SK-N-SH (cell line): Measurements from ENCODE around the gene PIGV. TPM values are rescaled to one million over a fixed set of nuclear protein-coding genes. Genes with fewer than 3 reads are reported as not detected.

Experiments used
- CTCF ChIA-PET: fragments of 300-600, 350-600 bp; formaldehyde crosslinking; extraction: SDS; loops from one replicate; lab custom pipeline; 2021; lab: Yijun Ruan, JAX
- POLR2A ChIA-PET: fragments of 350-600 bp; sonication (Branson Sonifier 250); formaldehyde crosslinking; extraction: SDS; loops from one replicate; lab custom pipeline; 2020; ENCODE audit warnings: antibody characterized with exemption, inconsistent platforms; lab: Yijun Ruan, JAX
- DNase-seq: peaks from one replicate; pipeline ENCODE4 v3.0.0; 2012
- H2AFZ ChIP-seq: fragments of 200-600 bp; sonication (generic); 2 replicates; pipeline ENCODE4 v1.8.1; 2016; ENCODE audit warnings: antibody characterized with exemption, mild to moderate bottlenecking, low read depth
- H3F3A ChIP-seq: fragments of 200-600 bp; sonication (generic); replicated peaks from 2 replicates; pipeline ENCODE3; 2016; ENCODE audit warnings: antibody characterized with exemption, mild to moderate bottlenecking; ENCODE audit not compliant: insufficient read depth
- H3K27ac ChIP-seq, 2 experiments: fragments of 200-500 bp in 1 of 2; fragments of 200-600 bp in 1 of 2; sonication (Bioruptor generic) in 1 of 2; sonication (generic), shearing (Covaris generic) in 1 of 2; 2 replicates each; pipeline versions ENCODE4 v1.5.1 to v1.6.1; 2014 to 2016; ENCODE audit warnings: low read depth in 2 of 2, inconsistent platforms in 1 of 2, low read length in 1 of 2, mild to moderate bottlenecking in 1 of 2, mixed read lengths in 1 of 2
- H3K27me3 ChIP-seq: fragments of 200-600 bp; sonication (generic), shearing (Covaris generic); 2 replicates; pipeline ENCODE4 v1.6.1; 2016; ENCODE audit warnings: mixed run types; ENCODE audit not compliant: insufficient read depth
- H3K36me3 ChIP-seq, 2 experiments: fragments of 200-500 bp in 1 of 2; fragments of 200-600 bp in 1 of 2; sonication (Bioruptor generic) in 1 of 2; sonication (generic) in 1 of 2; replicated peaks in 1 of 2; 2 replicates each; pipeline versions ENCODE3 to v1.5.1; 2014 to 2016; ENCODE audit warnings: low read length in 1 of 2, mild to moderate bottlenecking in 1 of 2; ENCODE audit not compliant: insufficient read depth in 2 of 2, control insufficient read depth in 1 of 2
- H3K4me1 ChIP-seq, 2 experiments: fragments of 200-500 bp in 1 of 2; fragments of 200-600 bp in 1 of 2; sonication (Bioruptor generic) in 1 of 2; sonication (generic), shearing (Covaris generic) in 1 of 2; 2 replicates each; pipeline versions ENCODE4 v1.5.1 to v1.6.1; 2014 to 2016; ENCODE audit warnings: low read depth in 1 of 2, low read length in 1 of 2, mixed run types in 1 of 2; ENCODE audit not compliant: insufficient read depth in 2 of 2, control insufficient read depth in 1 of 2
- H3K4me2 ChIP-seq: fragments of 200-600 bp; sonication (generic), shearing (Covaris generic); 2 replicates; pipeline ENCODE4 v1.6.1; 2017; ENCODE audit warnings: mixed run types
- H3K4me3 ChIP-seq, 2 experiments: fragments of 200-500 bp in 1 of 2; fragments of 200-600 bp in 1 of 2; sonication (Bioruptor generic) in 1 of 2; sonication (generic), shearing (Covaris generic) in 1 of 2; 2 replicates each; pipeline versions ENCODE4 v1.5.1 to v1.8.1; 2014 to 2016; ENCODE audit warnings: low read depth in 2 of 2, inconsistent platforms in 1 of 2, low read length in 1 of 2, mild to moderate bottlenecking in 1 of 2, mixed read lengths in 1 of 2, moderate library complexity in 1 of 2
- H3K79me2 ChIP-seq: fragments of 200-600 bp; sonication (generic); 2 replicates; pipeline ENCODE4 v1.8.1; 2017; ENCODE audit warnings: mild to moderate bottlenecking; ENCODE audit not compliant: insufficient read depth
- H3K9ac ChIP-seq: fragments of 200-600 bp; sonication (generic); 2 replicates; pipeline ENCODE4 v1.6.1; 2017; ENCODE audit warnings: mixed run types
- H3K9me2 ChIP-seq: fragments of 200-600 bp; sonication (generic); 2 replicates; pipeline ENCODE4 v1.6.1; 2017; ENCODE audit warnings: mixed run types
- H3K9me3 ChIP-seq: fragments of 200-600 bp; sonication (generic); 2 replicates; pipeline ENCODE4 v1.6.1; 2017; ENCODE audit warnings: mixed run types, mild to moderate bottlenecking, moderate library complexity
- H4K20me1 ChIP-seq: fragments of 200-600 bp; sonication (generic); 2 replicates; pipeline ENCODE4 v1.6.1; 2017; ENCODE audit warnings: mild to moderate bottlenecking, mixed run types; ENCODE audit not compliant: insufficient read depth
- MAX ChIP-seq: IDR thresholded peaks from 2 replicates; pipeline ENCODE4 v1.4.0; 2012; ENCODE audit warnings: low read depth
- MXI1 ChIP-seq: IDR thresholded peaks from 2 replicates; pipeline ENCODE4 v1.6.1; 2012; ENCODE audit warnings: mild to moderate bottlenecking, low read depth, low read length, improper control_type of control experiment
- NRF1 ChIP-seq: IDR thresholded peaks from 2 replicates; pipeline ENCODE4 v1.6.1; 2012; ENCODE audit warnings: low read depth, mild to moderate bottlenecking, low read length
- RAD21 ChIP-seq: IDR thresholded peaks from 2 replicates; pipeline ENCODE4 v1.6.1; 2012; ENCODE audit warnings: mild to moderate bottlenecking, low read length
- RFX5 ChIP-seq: IDR thresholded peaks from 2 replicates; pipeline ENCODE4 v1.6.1; 2012; ENCODE audit warnings: mild to moderate bottlenecking, improper control_type of control experiment, low read length
- SIN3A ChIP-seq: IDR thresholded peaks from 2 replicates; pipeline ENCODE4 v1.6.1; 2012; ENCODE audit warnings: low read depth, mild to moderate bottlenecking, low read length, moderate library complexity, borderline replicate concordance
- SMC3 ChIP-seq: IDR thresholded peaks from 2 replicates; pipeline ENCODE4 v1.6.1; 2012; ENCODE audit warnings: low read depth, low read length, improper control_type of control experiment
- TAF1 ChIP-seq: IDR thresholded peaks from 2 replicates; pipeline ENCODE4 v1.6.1; 2012; ENCODE audit warnings: low read depth, mild to moderate bottlenecking, low read length, moderate library complexity, borderline replicate concordance
- USF1 ChIP-seq: IDR thresholded peaks from 2 replicates; pipeline ENCODE4 v1.4.0; 2012; ENCODE audit warnings: low read depth, borderline replicate concordance
- WGBS: methylation state at CpG from one replicate; pipeline ENCODE4 v1.1.6; 2017; ENCODE audit warnings: low lambda C conversion rate; 5-methylcytosine and 5-hydroxymethylcytosine counted together
- polyA plus RNA-seq, 3 experiments: library from polyadenylated mRNA; depleted of rRNA; stranded (reverse); fragments of >200 nt; gene quantifications; 2 replicates each; pipeline ENCODE4 v1.2.3, GENCODE V29; 2012
- TF ChIP-seq, protein P1 (sequence below): IDR thresholded peaks from 2 replicates; pipeline ENCODE4; 2012
- TF ChIP-seq, protein P2 (sequence below): fragments of 200-600 bp; sonication (generic); IDR thresholded peaks from 2 replicates; pipeline ENCODE4 v1.6.1; 2017; ENCODE audit warnings: antibody characterized with exemption, mild to moderate bottlenecking, moderate library complexity

PIGV gene
- polyA plus RNA-seq, 1 of the 3 experiments (the other 2 are of a cell fraction): 16.5 TPM

DNA sequence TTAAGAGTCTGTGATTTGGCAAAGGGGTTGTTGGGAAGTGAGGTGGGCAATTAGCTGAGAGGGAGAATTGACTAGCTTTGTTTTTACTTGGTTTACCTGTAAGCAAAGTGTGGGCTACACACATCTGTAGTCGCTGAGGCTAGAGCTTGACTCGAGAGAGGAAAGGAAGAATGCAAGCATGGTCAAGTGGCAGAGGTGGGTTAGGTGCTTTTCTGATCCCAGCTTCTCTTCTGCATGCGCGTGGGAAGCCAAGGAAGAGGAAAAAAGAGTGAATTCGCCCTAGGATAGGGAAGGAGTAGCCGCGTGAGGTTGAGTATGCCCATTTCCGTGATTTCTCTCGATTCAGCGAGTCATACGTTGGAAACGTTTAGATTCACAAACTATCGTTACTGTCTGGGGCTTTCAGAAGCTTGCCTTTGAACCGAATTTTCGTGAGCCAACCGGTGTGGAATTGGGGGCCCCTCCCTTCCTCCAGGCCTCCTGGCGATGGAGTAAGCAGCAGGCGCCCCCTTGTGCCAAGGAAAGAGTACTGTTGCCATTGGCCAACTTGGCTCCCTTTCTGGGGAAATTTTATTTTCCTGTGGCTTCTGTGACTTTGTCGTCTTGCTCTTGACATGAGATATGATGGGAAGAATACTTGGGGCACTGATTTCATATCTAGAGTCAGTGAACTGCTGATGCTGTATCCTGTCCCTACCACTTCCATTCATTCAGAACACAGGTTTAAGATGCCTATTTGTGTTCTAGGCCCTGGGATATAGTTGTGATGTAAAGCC, 1.3 kb downstream of the PIGV start:
- H2AFZ ChIP-seq: 0 out of 2 replicates have a peak overlapping the region, but pooled peaks have one; percentile 19
- CTCF ChIA-PET: interaction anchor here (0.6 to 6.2 kb wide), 59 partner anchors 10 to 289 kb away, joined by 3 to 311 read pairs (median 5); partner anchors contain the start of gene RPS6KA1
- 2% methylated on average over 19 of the region's 19 CpGs for WGBS

More for the DNA sequence above, 1.3 kb downstream of the PIGV start:
- TF ChIP-seq MAX (peak; percentile 28; the same call in 1 of the 2 replicates), RAD21 (peak; percentile 99), RFX5 (peak; percentile 61; the same call in 1 of the 2 replicates), SMC3 (peak; percentile 98), TAF1 (peak; percentile 36; the same call in 1 of the 2 replicates), USF1 (no peak), MXI1 (peak; percentile 74; the same call in 1 of the 2 replicates), NRF1 (no peak), SIN3A (peak; percentile 40; the same call in 1 of the 2 replicates)
- TF ChIP-seq, protein P1, sequence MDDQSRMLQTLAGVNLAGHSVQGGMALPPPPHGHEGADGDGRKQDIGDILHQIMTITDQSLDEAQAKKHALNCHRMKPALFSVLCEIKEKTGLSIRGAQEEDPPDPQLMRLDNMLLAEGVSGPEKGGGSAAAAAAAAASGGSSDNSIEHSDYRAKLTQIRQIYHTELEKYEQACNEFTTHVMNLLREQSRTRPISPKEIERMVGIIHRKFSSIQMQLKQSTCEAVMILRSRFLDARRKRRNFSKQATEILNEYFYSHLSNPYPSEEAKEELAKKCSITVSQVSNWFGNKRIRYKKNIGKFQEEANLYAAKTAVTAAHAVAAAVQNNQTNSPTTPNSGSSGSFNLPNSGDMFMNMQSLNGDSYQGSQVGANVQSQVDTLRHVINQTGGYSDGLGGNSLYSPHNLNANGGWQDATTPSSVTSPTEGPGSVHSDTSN: no peak
- TF ChIP-seq, protein P2, sequence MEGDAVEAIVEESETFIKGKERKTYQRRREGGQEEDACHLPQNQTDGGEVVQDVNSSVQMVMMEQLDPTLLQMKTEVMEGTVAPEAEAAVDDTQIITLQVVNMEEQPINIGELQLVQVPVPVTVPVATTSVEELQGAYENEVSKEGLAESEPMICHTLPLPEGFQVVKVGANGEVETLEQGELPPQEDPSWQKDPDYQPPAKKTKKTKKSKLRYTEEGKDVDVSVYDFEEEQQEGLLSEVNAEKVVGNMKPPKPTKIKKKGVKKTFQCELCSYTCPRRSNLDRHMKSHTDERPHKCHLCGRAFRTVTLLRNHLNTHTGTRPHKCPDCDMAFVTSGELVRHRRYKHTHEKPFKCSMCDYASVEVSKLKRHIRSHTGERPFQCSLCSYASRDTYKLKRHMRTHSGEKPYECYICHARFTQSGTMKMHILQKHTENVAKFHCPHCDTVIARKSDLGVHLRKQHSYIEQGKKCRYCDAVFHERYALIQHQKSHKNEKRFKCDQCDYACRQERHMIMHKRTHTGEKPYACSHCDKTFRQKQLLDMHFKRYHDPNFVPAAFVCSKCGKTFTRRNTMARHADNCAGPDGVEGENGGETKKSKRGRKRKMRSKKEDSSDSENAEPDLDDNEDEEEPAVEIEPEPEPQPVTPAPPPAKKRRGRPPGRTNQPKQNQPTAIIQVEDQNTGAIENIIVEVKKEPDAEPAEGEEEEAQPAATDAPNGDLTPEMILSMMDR: peak; percentile 92
- TF ChIP-seq, all 33 proteins: peak for 8
- H3K9me2 ChIP-seq: no peaks in the 10 kb centered on the region
- no peaks in the 10 kb centered on the region for H3K27me3 ChIP-seq
- H3K4me2 ChIP-seq: peak overlapping the region; percentile 96
- H3K27ac ChIP-seq: peak overlapping the region; percentile 98 to 99
- DNase-seq: peak; percentile 88
- peak overlapping the region; percentile 91 for H3K9ac ChIP-seq
- H3K9me3 ChIP-seq: no peaks in the 10 kb centered on the region
- H3K4me1 ChIP-seq: peaks cover 25 to 26% of the 10 kb centered on the region in 2 experiments
- no peaks in the 10 kb centered on the region for H4K20me1 ChIP-seq
- peaks cover 33% of the 10 kb centered on the region for H3F3A ChIP-seq
- peak overlapping the region; percentile 71 to 88 for H3K4me3 ChIP-seq
- peaks cover under 1 to 10% of the 10 kb centered on the region in 2 experiments for H3K36me3 ChIP-seq
- H3K79me2 ChIP-seq: peaks cover 7% of the 10 kb centered on the region; the same call in 1 of the 2 replicates
- POLR2A ChIA-PET: interaction anchor here (0.6 to 2.5 kb wide), 11 partner anchors 36 to 316 kb away, joined by 3 to 44 read pairs (median 3); partner anchors contain the start of gene ARID1A
